ENCODE data around the gene ELAVL3.
"Not testable (repeated sequence)": the region's sequence is repeated elsewhere in the genome, so short reads cannot be mapped to it uniquely, and the experiment has no call there.

Gene ELAVL3

DNA sequence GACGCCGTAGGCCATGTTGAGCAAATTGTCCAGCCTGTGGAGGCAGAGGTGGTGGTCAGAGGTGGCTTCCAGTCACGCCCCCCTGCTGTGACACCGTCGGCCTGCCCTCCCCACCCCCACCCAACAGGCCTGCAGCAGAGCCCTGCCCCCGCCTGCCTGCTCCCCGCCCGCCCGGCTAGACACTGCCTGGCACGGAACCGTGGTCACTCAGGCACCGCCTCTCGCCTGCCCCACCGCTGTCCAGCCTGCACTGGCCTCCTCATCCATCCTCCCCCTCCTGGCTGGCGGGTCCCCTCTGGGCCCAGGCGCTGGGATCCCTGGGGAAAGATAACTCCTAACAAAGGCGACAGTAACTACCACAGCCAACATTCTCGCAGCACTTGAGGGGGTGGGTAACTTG lies 23.7 kb downstream of the ELAVL3 start:
- Histone ChIP-seq H3K9ac (no peak overlapping the region), H3K79me2 (ENCODE audit: insufficient read depth, low read depth) (no peaks in the 10 kb centered on the region), H3K27ac (no peak overlapping the region), H3K4me3 (IDR thresholded peaks at IDR 0.05; ENCODE audit: insufficient read depth, low read depth, low read length) (no peak overlapping the region), H3K4me1 (ENCODE audit: low read depth, poor library complexity, severe bottlenecking) (no peaks in the 10 kb centered on the region), H3K27me3 (ENCODE audit: insufficient read depth, low read depth) (peaks cover 6% of the 10 kb centered on the region; the same call in 1 of the 2 replicates), H3K36me3 (ENCODE audit: insufficient read depth) (no peaks in the 10 kb centered on the region), H2AFZ (ENCODE audit: low read depth) (no peak overlapping the region), H3K4me2 (no peak overlapping the region), H4K20me1 (ENCODE audit: insufficient read depth) (no peaks in the 10 kb centered on the region)
- no peak for TF ChIP-seq CTCF (conservative IDR thresholded peaks at IDR 0.05; ENCODE audit: low read depth, low read length)

- no peak for TF ChIP-seq CTCF (conservative IDR thresholded peaks at IDR 0.05; ENCODE audit: low read depth, low read length)
- H3K4me2 ChIP-seq: no peak overlapping the region
- H3K9ac ChIP-seq: no peak overlapping the region
- H3K27ac ChIP-seq: no peak overlapping the region
- H4K20me1 ChIP-seq (ENCODE audit: insufficient read depth): no peaks in the 10 kb centered on the region
- no peak overlapping the region for H2AFZ ChIP-seq (ENCODE audit: low read depth)
- no peaks in the 10 kb centered on the region for H3K4me1 ChIP-seq (ENCODE audit: low read depth, poor library complexity, severe bottlenecking)
- H3K36me3 ChIP-seq (ENCODE audit: insufficient read depth): no peaks in the 10 kb centered on the region
- no peaks in the 10 kb centered on the region for H3K79me2 ChIP-seq (ENCODE audit: insufficient read depth, low read depth)
- H3K4me3 ChIP-seq (IDR thresholded peaks at IDR 0.05; ENCODE audit: insufficient read depth, low read depth, low read length): no peak overlapping the region
- H3K27me3 ChIP-seq (ENCODE audit: insufficient read depth, low read depth): peaks cover 6% of the 10 kb centered on the region; the same call in 1 of the 2 replicates
Measured at GRCh38 chr19:11456659-11457058, 24.2 kb downstream of the ELAVL3 start.

GRCh38 chr19:11455233-11455554 lies 25.7 kb downstream of the ELAVL3 start:
- not testable (repeated sequence) for H4K20me1 ChIP-seq (ENCODE audit: insufficient read depth); H3K9ac ChIP-seq; H3K4me2 ChIP-seq; H2AFZ ChIP-seq (ENCODE audit: low read depth); H3K36me3 ChIP-seq (ENCODE audit: insufficient read depth); H3K4me1 ChIP-seq (ENCODE audit: low read depth, poor library complexity, severe bottlenecking); H3K79me2 ChIP-seq (ENCODE audit: insufficient read depth, low read depth); H3K4me3 ChIP-seq (IDR thresholded peaks at IDR 0.05; ENCODE audit: insufficient read depth, low read depth, low read length); H3K27me3 ChIP-seq (ENCODE audit: insufficient read depth, low read depth); H3K27ac ChIP-seq

DNA sequence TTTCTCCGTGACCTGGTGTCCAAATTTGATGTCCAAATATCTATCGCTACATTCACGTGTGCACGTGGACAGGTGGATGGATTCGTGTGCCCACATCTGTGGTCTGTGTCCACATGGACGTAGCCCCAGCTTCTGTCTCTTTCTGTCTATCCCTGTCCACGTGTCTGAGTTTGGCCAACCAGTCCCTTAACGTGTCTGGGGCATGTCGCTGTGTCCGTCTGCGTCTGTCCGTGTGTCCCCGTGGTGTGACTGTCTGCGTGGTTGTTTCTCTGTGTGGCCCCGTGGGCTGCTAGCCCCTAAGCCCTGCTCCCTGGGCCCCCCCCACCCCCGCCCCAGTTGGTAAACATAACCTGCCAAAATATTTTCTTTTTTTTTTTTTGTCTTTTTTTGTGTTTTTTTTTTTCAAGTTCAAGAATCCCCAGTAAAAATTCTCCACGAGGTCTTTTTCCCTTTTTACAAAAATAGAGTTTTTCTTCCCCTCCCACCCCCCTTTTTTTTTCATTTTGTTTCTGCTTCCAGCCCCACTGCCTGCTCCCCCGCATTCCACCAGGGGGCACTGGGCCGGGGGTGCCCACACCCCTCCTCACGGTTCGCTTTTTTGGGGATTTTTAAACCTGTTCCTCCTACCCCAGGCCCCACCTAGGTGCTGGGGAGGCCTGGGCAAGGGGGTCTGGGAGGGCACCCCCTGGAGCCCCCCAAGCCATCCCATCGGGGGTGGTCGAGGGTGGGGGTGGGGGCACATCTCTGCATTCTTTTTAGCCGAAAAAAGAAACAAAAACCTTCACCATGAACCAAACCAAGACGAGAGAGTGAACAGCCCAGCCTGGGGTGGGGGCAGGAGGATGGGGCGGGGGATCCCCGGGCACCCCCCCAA lies 27.1 kb downstream of the ELAVL3 start:
- H3K4me2 ChIP-seq: no peak overlapping the region
- H4K20me1 ChIP-seq (ENCODE audit: insufficient read depth): no peaks in the 10 kb centered on the region
- no peak overlapping the region for H2AFZ ChIP-seq (ENCODE audit: low read depth)
- peak; percentile 46 for TF ChIP-seq CTCF (conservative IDR thresholded peaks at IDR 0.05; ENCODE audit: low read depth, low read length)
- no peaks in the 10 kb centered on the region; the same call in 1 of the 2 replicates for H3K27me3 ChIP-seq (ENCODE audit: insufficient read depth, low read depth)
- no peak overlapping the region for H3K9ac ChIP-seq
- H3K4me1 ChIP-seq (ENCODE audit: low read depth, poor library complexity, severe bottlenecking): no peaks in the 10 kb centered on the region
- H3K4me3 ChIP-seq (IDR thresholded peaks at IDR 0.05; ENCODE audit: insufficient read depth, low read depth, low read length): no peak overlapping the region
- no peaks in the 10 kb centered on the region for H3K79me2 ChIP-seq (ENCODE audit: insufficient read depth, low read depth)
- no peak overlapping the region for H3K27ac ChIP-seq
- no peaks in the 10 kb centered on the region for H3K36me3 ChIP-seq (ENCODE audit: insufficient read depth)

DNA sequence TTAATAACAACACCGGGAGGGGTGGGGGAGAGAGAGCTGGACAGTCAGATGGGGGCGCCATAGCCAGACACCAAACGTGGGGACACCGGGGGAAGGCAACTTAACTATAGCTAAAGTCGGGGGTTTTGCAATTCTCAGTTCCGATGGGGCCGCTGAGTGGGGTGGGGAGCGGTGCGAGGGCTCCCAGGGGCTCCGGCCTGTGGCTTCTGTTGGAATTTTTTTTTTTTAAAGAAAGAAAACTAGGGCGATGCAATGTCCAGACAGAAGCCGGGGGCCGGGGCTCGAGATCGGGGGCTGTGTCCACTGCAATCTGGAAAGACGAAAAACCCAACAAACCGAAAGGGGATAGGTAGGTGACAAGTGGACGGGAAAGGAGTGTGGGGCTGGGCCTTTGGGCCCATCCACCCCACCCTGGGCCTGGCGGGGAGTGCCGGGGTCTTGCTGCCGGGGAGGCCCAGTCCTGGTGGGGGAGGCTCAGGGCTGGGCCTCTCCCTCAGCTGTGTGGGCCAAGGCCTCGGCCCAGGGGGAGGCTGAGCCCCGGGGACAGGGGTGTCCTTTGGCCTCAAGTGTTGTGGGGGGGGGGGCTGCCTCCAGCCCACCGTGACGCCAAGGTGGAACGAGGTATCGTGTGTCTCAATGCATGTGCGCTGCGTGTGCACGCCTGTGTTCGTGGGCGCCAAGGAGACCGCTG lies 28.1 kb downstream of the ELAVL3 start:
- Histone ChIP-seq H3K27ac (no peak overlapping the region), H3K4me3 (IDR thresholded peaks at IDR 0.05; ENCODE audit: insufficient read depth, low read depth, low read length) (no peak overlapping the region), H3K27me3 (ENCODE audit: insufficient read depth, low read depth) (no peaks in the 10 kb centered on the region; the same call in 1 of the 2 replicates), H3K36me3 (ENCODE audit: insufficient read depth) (no peaks in the 10 kb centered on the region), H4K20me1 (ENCODE audit: insufficient read depth) (no peaks in the 10 kb centered on the region), H3K9ac (no peak overlapping the region), H3K4me1 (ENCODE audit: low read depth, poor library complexity, severe bottlenecking) (no peaks in the 10 kb centered on the region), H3K4me2 (no peak overlapping the region), H3K79me2 (ENCODE audit: insufficient read depth, low read depth) (no peaks in the 10 kb centered on the region), H2AFZ (ENCODE audit: low read depth) (no peak overlapping the region)
- 0 out of 2 replicates have a peak, but pooled peaks have one; percentile 16 for TF ChIP-seq CTCF (conservative IDR thresholded peaks at IDR 0.05; ENCODE audit: low read depth, low read length)

Data from KMS-11 (cell line).